ENCODE measurements around the gene SPAG16.

GRCh38 chr2:213914510-213914909, 630.2 kb downstream of the SPAG16 start:
- TF ChIP-seq POLR2A (IDR thresholded peaks at IDR 0.05; ENCODE audit: low read depth, low read length) (no peak), POLR2AphosphoS5 (IDR thresholded peaks at IDR 0.05; ENCODE audit: low read depth, low read length) (no peak)
